ENCODE data around the gene CSTPP1.

- no peak for TF ChIP-seq POLR2AphosphoS5 (IDR thresholded peaks at IDR 0.05)
- no peak for TF ChIP-seq EZH2 (IDR thresholded peaks at IDR 0.05; ENCODE audit: borderline replicate concordance, insufficient read depth, low read length, poor library complexity, severe bottlenecking)
- TF ChIP-seq CTCF (IDR thresholded peaks at IDR 0.05; ENCODE audit: poor library complexity, severe bottlenecking) = no peak
- TF ChIP-seq SMC3 (conservative IDR thresholded peaks at IDR 0.05; ENCODE audit: poor library complexity) = no peak
These were observed 252.7 kb downstream of the CSTPP1 start for GRCh38 chr11:47189100-47189834.
